SK-N-SH (cell line): Measurements from ENCODE around the gene SYNPO2. TPM values are rescaled to one million over a fixed set of nuclear protein-coding genes. Genes with fewer than 3 reads are reported as not detected.

Source experiments
- CTCF ChIA-PET: fragments of 300-600, 350-600 bp; formaldehyde crosslinking; extraction: SDS; loops from one replicate; lab custom pipeline; 2021; lab: Yijun Ruan, JAX
- POLR2A ChIA-PET: fragments of 350-600 bp; sonication (Branson Sonifier 250); formaldehyde crosslinking; extraction: SDS; loops from one replicate; lab custom pipeline; 2020; ENCODE audit warnings: antibody characterized with exemption, inconsistent platforms; lab: Yijun Ruan, JAX
- DNase-seq: peaks from one replicate; pipeline ENCODE4 v3.0.0; 2012
- H2AFZ ChIP-seq: fragments of 200-600 bp; sonication (generic); 2 replicates; pipeline ENCODE4 v1.8.1; 2016; ENCODE audit warnings: antibody characterized with exemption, mild to moderate bottlenecking, low read depth
- H3F3A ChIP-seq: fragments of 200-600 bp; sonication (generic); replicated peaks from 2 replicates; pipeline ENCODE3; 2016; ENCODE audit warnings: antibody characterized with exemption, mild to moderate bottlenecking; ENCODE audit not compliant: insufficient read depth
- H3K27ac ChIP-seq, 2 experiments: fragments of 200-500 bp in 1 of 2; fragments of 200-600 bp in 1 of 2; sonication (Bioruptor generic) in 1 of 2; sonication (generic), shearing (Covaris generic) in 1 of 2; 2 replicates each; pipeline versions ENCODE4 v1.5.1 to v1.6.1; 2014 to 2016; ENCODE audit warnings: low read depth in 2 of 2, inconsistent platforms in 1 of 2, low read length in 1 of 2, mild to moderate bottlenecking in 1 of 2, mixed read lengths in 1 of 2
- H3K27me3 ChIP-seq: fragments of 200-600 bp; sonication (generic), shearing (Covaris generic); 2 replicates; pipeline ENCODE4 v1.6.1; 2016; ENCODE audit warnings: mixed run types; ENCODE audit not compliant: insufficient read depth
- H3K36me3 ChIP-seq, 2 experiments: fragments of 200-500 bp in 1 of 2; fragments of 200-600 bp in 1 of 2; sonication (Bioruptor generic) in 1 of 2; sonication (generic) in 1 of 2; replicated peaks in 1 of 2; 2 replicates each; pipeline versions ENCODE3 to v1.5.1; 2014 to 2016; ENCODE audit warnings: low read length in 1 of 2, mild to moderate bottlenecking in 1 of 2; ENCODE audit not compliant: insufficient read depth in 2 of 2, control insufficient read depth in 1 of 2
- H3K4me1 ChIP-seq, 2 experiments: fragments of 200-500 bp in 1 of 2; fragments of 200-600 bp in 1 of 2; sonication (Bioruptor generic) in 1 of 2; sonication (generic), shearing (Covaris generic) in 1 of 2; 2 replicates each; pipeline versions ENCODE4 v1.5.1 to v1.6.1; 2014 to 2016; ENCODE audit warnings: low read depth in 1 of 2, low read length in 1 of 2, mixed run types in 1 of 2; ENCODE audit not compliant: insufficient read depth in 2 of 2, control insufficient read depth in 1 of 2
- H3K4me2 ChIP-seq: fragments of 200-600 bp; sonication (generic), shearing (Covaris generic); 2 replicates; pipeline ENCODE4 v1.6.1; 2017; ENCODE audit warnings: mixed run types
- H3K4me3 ChIP-seq, 2 experiments: fragments of 200-500 bp in 1 of 2; fragments of 200-600 bp in 1 of 2; sonication (Bioruptor generic) in 1 of 2; sonication (generic), shearing (Covaris generic) in 1 of 2; 2 replicates each; pipeline versions ENCODE4 v1.5.1 to v1.8.1; 2014 to 2016; ENCODE audit warnings: low read depth in 2 of 2, inconsistent platforms in 1 of 2, low read length in 1 of 2, mild to moderate bottlenecking in 1 of 2, mixed read lengths in 1 of 2, moderate library complexity in 1 of 2
- H3K79me2 ChIP-seq: fragments of 200-600 bp; sonication (generic); 2 replicates; pipeline ENCODE4 v1.8.1; 2017; ENCODE audit warnings: mild to moderate bottlenecking; ENCODE audit not compliant: insufficient read depth
- H3K9ac ChIP-seq: fragments of 200-600 bp; sonication (generic); 2 replicates; pipeline ENCODE4 v1.6.1; 2017; ENCODE audit warnings: mixed run types
- H3K9me2 ChIP-seq: fragments of 200-600 bp; sonication (generic); 2 replicates; pipeline ENCODE4 v1.6.1; 2017; ENCODE audit warnings: mixed run types
- H3K9me3 ChIP-seq: fragments of 200-600 bp; sonication (generic); 2 replicates; pipeline ENCODE4 v1.6.1; 2017; ENCODE audit warnings: mixed run types, mild to moderate bottlenecking, moderate library complexity
- H4K20me1 ChIP-seq: fragments of 200-600 bp; sonication (generic); 2 replicates; pipeline ENCODE4 v1.6.1; 2017; ENCODE audit warnings: mild to moderate bottlenecking, mixed run types; ENCODE audit not compliant: insufficient read depth
- CHD2 ChIP-seq: fragments of 150-350 bp; IDR thresholded peaks from 2 replicates; pipeline ENCODE4 v1.6.1; 2018; ENCODE audit warnings: low read length; ENCODE audit not compliant: partially characterized antibody
- FOSL2 ChIP-seq: IDR thresholded peaks from 2 replicates; pipeline ENCODE4 v1.4.0; 2012; ENCODE audit warnings: low read depth, mild to moderate bottlenecking, moderate library complexity, borderline replicate concordance
- FOXJ3 ChIP-seq: sonication (generic); formaldehyde crosslinking; IDR thresholded peaks from 2 replicates; pipeline ENCODE4 v1.5.1; 2020; ENCODE audit warnings: mild to moderate bottlenecking, missing genetic modification reagents
- FOXM1 ChIP-seq: IDR thresholded peaks from 2 replicates; pipeline ENCODE4 v1.4.0; 2012; ENCODE audit warnings: low read depth, mild to moderate bottlenecking
- GATA2 ChIP-seq: sonication (generic); formaldehyde crosslinking; IDR thresholded peaks from 2 replicates; pipeline ENCODE4 v1.5.0; 2020; ENCODE audit warnings: mild to moderate bottlenecking, missing genetic modification reagents
- JUND ChIP-seq: IDR thresholded peaks from 2 replicates; pipeline ENCODE4 v1.4.0; 2012
- MEF2A ChIP-seq: IDR thresholded peaks from 2 replicates; pipeline ENCODE4 v1.4.0; 2012; ENCODE audit warnings: low read depth, borderline replicate concordance
- MXI1 ChIP-seq: IDR thresholded peaks from 2 replicates; pipeline ENCODE4 v1.6.1; 2012; ENCODE audit warnings: mild to moderate bottlenecking, low read depth, low read length, improper control_type of control experiment
- NFIC ChIP-seq: IDR thresholded peaks from 2 replicates; pipeline ENCODE4 v1.4.0; 2012; ENCODE audit warnings: borderline replicate concordance
- RAD21 ChIP-seq: IDR thresholded peaks from 2 replicates; pipeline ENCODE4 v1.6.1; 2012; ENCODE audit warnings: mild to moderate bottlenecking, low read length
- RCOR1 ChIP-seq: fragments of 150-350 bp; IDR thresholded peaks from 2 replicates; pipeline ENCODE4 v1.6.1; 2017; ENCODE audit warnings: antibody characterized with exemption, low read length
- RFX5 ChIP-seq: IDR thresholded peaks from 2 replicates; pipeline ENCODE4 v1.6.1; 2012; ENCODE audit warnings: mild to moderate bottlenecking, improper control_type of control experiment, low read length
- SIN3A ChIP-seq: IDR thresholded peaks from 2 replicates; pipeline ENCODE4 v1.6.1; 2012; ENCODE audit warnings: low read depth, mild to moderate bottlenecking, low read length, moderate library complexity, borderline replicate concordance
- SMC3 ChIP-seq: IDR thresholded peaks from 2 replicates; pipeline ENCODE4 v1.6.1; 2012; ENCODE audit warnings: low read depth, low read length, improper control_type of control experiment
- TCF12 ChIP-seq: IDR thresholded peaks from 2 replicates; pipeline ENCODE4 v1.4.0; 2012
- TEAD4 ChIP-seq: IDR thresholded peaks from 2 replicates; pipeline ENCODE4 v1.4.0; 2012; ENCODE audit warnings: mild to moderate bottlenecking, borderline replicate concordance; ENCODE audit not compliant: insufficient read depth
- WGBS: methylation state at CpG from one replicate; pipeline ENCODE4 v1.1.6; 2017; ENCODE audit warnings: low lambda C conversion rate; 5-methylcytosine and 5-hydroxymethylcytosine counted together
- polyA plus RNA-seq, 3 experiments: library from polyadenylated mRNA; depleted of rRNA; stranded (reverse); fragments of >200 nt; gene quantifications; 2 replicates each; pipeline ENCODE4 v1.2.3, GENCODE V29; 2012
- TF ChIP-seq, protein P1 (sequence below): IDR thresholded peaks from 2 replicates; pipeline ENCODE4 v1.4.0; 2012; ENCODE audit warnings: low read depth, borderline replicate concordance
- TF ChIP-seq, protein P2 (sequence below): IDR thresholded peaks from 2 replicates; pipeline ENCODE4 v1.4.0; 2012; ENCODE audit warnings: low read depth
- TF ChIP-seq, protein P3 (sequence below): IDR thresholded peaks from 2 replicates; pipeline ENCODE4; 2012
- TF ChIP-seq, protein P4 (sequence below): fragments of 150-350 bp; IDR thresholded peaks from 2 replicates; pipeline ENCODE4 v1.6.1; 2017; ENCODE audit warnings: antibody characterized with exemption, low read length, low read depth, borderline replicate concordance
- TF ChIP-seq, protein P5 (sequence below): fragments of 200-600 bp; sonication (generic); IDR thresholded peaks from 2 replicates; pipeline ENCODE4 v1.6.1; 2017; ENCODE audit warnings: antibody characterized with exemption, mild to moderate bottlenecking, moderate library complexity

Gene SYNPO2
- polyA plus RNA-seq, 1 of the 3 experiments (the other 2 are of a cell fraction), result 7.2 TPM

DNA sequence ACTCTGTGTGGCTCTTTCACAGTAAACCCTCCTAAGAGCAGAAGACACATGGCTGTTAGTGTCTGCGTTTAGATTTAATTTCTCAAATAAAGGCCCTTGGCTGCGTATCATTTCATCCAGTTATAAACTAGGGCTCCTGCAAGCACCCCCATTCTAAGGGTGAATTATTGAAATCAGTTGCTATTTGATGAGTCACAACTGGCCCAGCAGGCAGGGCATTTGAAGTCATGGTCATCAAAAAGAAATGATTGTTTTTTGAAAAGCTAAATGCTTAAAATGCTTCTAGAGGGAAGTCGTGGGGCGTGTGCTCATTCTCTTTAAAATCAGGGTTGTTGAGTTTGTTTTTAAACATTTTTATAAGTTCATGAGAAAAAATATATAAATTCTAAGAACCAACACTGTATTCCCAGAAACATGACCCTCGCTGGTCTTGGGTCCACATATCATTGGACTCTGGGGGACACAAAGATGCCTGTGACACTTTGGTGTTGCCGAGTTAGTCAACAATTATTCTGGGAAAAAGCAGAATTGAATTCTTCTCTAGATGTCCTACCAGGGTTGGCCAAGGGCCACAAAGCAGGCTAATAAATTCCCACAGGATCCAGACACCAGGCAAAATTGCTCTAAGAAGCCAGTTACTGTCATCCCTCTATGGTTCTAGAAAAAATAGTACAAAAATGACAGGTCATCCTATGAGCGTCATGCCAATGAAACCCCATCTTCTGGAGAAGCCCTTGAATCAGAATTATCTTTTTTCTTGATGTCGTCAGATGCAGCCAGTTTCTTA is 147.5 kb downstream of the SYNPO2 start:
- H3K79me2 ChIP-seq, result no peaks in the 10 kb centered on the region
- DNase-seq, result no peak
- no peak overlapping the region for H3K4me3 ChIP-seq
- no peaks in the 10 kb centered on the region for H3K9me2 ChIP-seq
- peak overlapping the region in 1 of 2 experiments; percentile 16; a peak in 2 of 4 replicates for H3K27ac ChIP-seq
- TF ChIP-seq, protein P1, sequence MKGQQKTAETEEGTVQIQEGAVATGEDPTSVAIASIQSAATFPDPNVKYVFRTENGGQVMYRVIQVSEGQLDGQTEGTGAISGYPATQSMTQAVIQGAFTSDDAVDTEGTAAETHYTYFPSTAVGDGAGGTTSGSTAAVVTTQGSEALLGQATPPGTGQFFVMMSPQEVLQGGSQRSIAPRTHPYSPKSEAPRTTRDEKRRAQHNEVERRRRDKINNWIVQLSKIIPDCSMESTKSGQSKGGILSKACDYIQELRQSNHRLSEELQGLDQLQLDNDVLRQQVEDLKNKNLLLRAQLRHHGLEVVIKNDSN, result no peak
- TF ChIP-seq, protein P2, sequence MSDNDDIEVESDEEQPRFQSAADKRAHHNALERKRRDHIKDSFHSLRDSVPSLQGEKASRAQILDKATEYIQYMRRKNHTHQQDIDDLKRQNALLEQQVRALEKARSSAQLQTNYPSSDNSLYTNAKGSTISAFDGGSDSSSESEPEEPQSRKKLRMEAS, result no peak
- TF ChIP-seq JUND, result peak; percentile 45
- TF ChIP-seq SIN3A, result no peak
- TF ChIP-seq, protein P3, sequence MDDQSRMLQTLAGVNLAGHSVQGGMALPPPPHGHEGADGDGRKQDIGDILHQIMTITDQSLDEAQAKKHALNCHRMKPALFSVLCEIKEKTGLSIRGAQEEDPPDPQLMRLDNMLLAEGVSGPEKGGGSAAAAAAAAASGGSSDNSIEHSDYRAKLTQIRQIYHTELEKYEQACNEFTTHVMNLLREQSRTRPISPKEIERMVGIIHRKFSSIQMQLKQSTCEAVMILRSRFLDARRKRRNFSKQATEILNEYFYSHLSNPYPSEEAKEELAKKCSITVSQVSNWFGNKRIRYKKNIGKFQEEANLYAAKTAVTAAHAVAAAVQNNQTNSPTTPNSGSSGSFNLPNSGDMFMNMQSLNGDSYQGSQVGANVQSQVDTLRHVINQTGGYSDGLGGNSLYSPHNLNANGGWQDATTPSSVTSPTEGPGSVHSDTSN, result peak; percentile 27; the same call in 1 of the 2 replicates
- peak; percentile 64; the same call in 1 of the 2 replicates for TF ChIP-seq FOSL2
- no peak for TF ChIP-seq RFX5
- TF ChIP-seq, protein P4, sequence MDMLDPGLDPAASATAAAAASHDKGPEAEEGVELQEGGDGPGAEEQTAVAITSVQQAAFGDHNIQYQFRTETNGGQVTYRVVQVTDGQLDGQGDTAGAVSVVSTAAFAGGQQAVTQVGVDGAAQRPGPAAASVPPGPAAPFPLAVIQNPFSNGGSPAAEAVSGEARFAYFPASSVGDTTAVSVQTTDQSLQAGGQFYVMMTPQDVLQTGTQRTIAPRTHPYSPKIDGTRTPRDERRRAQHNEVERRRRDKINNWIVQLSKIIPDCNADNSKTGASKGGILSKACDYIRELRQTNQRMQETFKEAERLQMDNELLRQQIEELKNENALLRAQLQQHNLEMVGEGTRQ, result no peak
- TF ChIP-seq RAD21, result no peak
- TF ChIP-seq TCF12, result peak; percentile 27; the same call in 1 of the 2 replicates
- no peak for TF ChIP-seq GATA2
- TF ChIP-seq SMC3, result no peak
- TF ChIP-seq FOXJ3 (CRISPR knock-in tag), result no peak
- TF ChIP-seq MXI1, result no peak
- TF ChIP-seq NFIC, result 0 out of 2 replicates have a peak, but pooled peaks have one; percentile 4
- no peak for TF ChIP-seq CHD2
- TF ChIP-seq FOXM1, result no peak
- TF ChIP-seq, protein P5, sequence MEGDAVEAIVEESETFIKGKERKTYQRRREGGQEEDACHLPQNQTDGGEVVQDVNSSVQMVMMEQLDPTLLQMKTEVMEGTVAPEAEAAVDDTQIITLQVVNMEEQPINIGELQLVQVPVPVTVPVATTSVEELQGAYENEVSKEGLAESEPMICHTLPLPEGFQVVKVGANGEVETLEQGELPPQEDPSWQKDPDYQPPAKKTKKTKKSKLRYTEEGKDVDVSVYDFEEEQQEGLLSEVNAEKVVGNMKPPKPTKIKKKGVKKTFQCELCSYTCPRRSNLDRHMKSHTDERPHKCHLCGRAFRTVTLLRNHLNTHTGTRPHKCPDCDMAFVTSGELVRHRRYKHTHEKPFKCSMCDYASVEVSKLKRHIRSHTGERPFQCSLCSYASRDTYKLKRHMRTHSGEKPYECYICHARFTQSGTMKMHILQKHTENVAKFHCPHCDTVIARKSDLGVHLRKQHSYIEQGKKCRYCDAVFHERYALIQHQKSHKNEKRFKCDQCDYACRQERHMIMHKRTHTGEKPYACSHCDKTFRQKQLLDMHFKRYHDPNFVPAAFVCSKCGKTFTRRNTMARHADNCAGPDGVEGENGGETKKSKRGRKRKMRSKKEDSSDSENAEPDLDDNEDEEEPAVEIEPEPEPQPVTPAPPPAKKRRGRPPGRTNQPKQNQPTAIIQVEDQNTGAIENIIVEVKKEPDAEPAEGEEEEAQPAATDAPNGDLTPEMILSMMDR, result no peak
- TF ChIP-seq TEAD4, result no peak
- no peak for TF ChIP-seq RCOR1
- no peak for TF ChIP-seq MEF2A
- H3F3A ChIP-seq, result peaks cover 26% of the 10 kb centered on the region
- H3K4me2 ChIP-seq, result no peak overlapping the region
- peaks cover 6 to 28% of the 10 kb centered on the region in 2 experiments; a peak in 3 of 4 replicates for H3K4me1 ChIP-seq
- WGBS, result 92% methylated on average over 8 of the region's 8 CpGs
- ChIA-PET POLR2A (no interaction called here), CTCF (interaction anchor here (8.1 kb wide), 1 partner anchor 54 kb away, joined by 67 read pairs; no protein-coding TSS in a partner anchor)
- H3K9me3 ChIP-seq, result no peaks in the 10 kb centered on the region
- H3K36me3 ChIP-seq, result peaks cover 0 to 74% of the 10 kb centered on the region in 2 experiments
- H3K9ac ChIP-seq, result no peak overlapping the region
- no peaks in the 10 kb centered on the region for H4K20me1 ChIP-seq
- H3K27me3 ChIP-seq, result no peaks in the 10 kb centered on the region
- H2AFZ ChIP-seq, result no peak overlapping the region
